Occipital lobe (tissue), 2 donors: Measurements from ENCODE around the gene DDHD1. TPM values are rescaled to one million over a fixed set of nuclear protein-coding genes. Genes with fewer than 3 reads are reported as not detected.
"Not testable (repeated sequence)": the region's sequence is repeated elsewhere in the genome, so short reads cannot be mapped to it uniquely, and the experiment has no call there.

Experiments
- DNase-seq: peaks from one replicate; lab custom pipeline; 2025; lab: John Stamatoyannopoulos, UW
- total RNA-seq: library from RNA; depleted of rRNA; stranded (reverse); fragments of >200 nt; gene quantifications from one replicate; pipeline ENCODE4 v1.2.3, GENCODE V29; 2014

The DDHD1 gene
- 59.4 TPM for total RNA-seq

DNA sequence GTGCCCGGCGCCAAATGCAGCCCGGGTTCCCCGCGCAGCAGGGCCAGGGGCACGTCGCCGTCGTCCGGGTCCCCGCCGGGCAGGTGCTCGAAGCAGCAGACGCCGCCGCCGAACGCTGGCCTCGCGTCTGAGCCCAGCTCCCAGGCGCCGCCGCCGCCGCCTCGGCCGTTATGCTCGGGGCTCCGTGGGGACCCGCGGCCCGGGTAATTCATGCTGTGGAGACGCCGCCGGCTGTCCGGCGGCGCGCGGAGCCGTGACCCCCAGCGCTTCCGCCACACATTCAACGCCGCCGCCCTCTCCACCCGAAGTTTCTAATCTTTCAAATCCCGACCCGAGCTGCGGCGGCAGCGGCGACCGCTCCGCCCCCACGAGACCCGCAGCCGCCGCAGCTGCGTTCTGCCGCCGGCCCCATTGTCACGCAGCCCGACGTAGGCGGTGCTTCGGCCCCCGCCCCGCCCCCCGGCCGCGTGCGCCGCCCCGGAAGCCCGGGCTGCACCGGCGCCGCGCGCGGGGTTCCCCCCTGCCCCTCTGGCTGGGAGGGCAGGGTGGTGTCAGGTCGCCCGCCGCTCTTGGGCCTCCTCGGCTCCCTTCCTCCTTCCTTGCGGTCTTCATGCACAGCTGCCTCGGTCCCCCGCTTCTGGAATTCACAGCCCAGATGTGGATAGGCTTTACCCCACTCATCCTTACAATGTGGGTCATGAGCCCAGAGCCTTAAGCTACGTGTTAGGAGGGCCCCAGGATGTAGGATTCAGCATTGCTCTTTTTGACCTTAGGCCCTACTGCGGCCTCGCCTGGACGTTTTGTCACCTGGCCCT, at the start of gene DDHD1:
Gene DDHD1 (minus strand): TSS at position 437 of the 815 bp plus-strand sequence. CDS start 225 bp downstream, at position 212.
- DNase-seq = peak; percentile 47

DNA sequence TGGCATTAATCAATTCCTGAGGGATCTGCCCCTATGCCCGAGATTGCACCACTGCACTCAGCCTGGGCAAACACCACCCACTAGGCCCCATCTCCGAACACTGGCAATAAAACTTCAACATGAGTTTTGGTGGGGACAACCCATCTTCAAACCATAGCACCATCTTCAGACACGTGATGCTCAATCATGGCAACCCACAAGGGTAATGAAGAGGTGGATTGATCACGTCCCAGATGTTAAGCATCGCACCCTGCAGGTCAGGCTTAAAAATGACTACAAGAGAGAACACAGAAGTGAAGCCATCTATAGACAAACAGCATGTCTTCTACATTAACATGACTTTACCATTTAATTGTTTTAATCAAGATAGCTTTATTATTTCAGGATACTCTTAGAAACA, 42.8 kb upstream of the DDHD1 start:
- DNase-seq = no peak

DNA sequence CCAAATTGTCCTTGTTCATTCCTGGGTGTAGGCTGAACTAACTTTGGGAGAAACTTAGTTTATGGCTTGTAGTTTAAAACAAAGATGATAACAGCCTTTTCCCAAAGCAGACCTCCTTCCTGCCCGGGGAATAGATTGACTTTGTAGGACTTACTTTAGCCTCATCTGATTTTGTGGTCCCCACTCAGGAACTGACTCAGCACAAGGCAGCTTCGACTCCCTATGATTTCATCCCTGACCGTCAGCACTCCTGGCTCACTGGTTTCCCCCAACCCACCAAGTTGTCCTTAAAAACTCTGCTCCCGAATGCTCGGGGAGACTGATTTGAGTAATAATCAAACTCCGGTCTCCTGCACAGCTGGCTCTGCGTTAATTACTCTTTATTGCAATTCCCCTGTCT, 40.1 kb upstream of the DDHD1 start:
- DNase-seq = no peak

DNA sequence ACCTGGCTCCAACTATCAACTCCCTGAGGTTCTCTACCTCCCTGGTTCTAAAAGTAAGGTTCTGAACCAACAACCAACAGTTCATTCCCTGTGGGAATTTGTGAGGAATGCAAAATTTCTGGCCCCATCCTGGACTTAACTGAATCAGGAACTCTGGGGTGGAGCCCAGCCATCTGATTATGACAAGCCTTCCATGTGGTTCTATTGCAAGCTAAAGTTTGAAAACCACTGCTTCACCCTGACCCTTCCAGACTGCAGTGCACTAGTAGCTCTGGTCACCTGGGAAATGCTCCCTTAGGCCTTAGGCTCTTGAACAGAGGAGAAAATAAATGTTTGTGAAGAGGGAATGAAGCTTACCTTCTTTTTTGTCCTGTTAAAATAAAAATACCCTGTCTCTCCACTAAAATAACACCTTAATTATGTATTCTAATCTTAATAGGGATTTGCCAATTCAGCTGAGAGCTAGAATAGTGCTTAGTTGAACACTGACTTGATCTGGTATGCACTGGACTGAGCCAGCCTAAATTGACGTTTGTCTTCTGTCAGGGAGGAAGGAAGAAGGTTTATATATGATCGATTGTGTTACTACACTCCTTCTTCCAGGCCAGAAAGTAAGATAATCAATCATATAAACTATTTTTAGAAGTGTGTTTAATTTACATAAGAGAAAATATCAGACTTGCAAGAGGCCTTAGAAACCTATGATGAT, 39.1 kb upstream of the DDHD1 start:
- DNase-seq = no peak

DNA sequence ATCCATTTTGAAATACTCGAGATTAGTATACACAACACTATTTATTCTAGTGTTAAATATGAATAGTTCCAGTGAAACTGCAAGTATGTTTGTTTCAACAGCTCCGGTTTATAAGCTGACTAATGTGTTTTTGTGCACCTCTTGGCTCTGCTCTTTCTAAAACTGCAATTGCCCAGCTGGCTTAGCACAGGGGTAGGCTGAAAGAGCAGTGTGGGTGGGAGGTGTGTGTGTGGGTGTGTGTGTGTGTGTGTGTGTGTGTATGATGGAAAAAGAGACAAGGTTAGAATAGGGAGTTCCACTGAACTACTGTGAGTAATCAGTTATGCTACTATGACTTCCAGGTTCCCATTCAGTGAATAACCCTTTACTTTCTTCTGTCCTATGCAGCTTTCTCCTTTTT, 37.8 kb upstream of the DDHD1 start:
- peak; percentile 5 for DNase-seq

DNA sequence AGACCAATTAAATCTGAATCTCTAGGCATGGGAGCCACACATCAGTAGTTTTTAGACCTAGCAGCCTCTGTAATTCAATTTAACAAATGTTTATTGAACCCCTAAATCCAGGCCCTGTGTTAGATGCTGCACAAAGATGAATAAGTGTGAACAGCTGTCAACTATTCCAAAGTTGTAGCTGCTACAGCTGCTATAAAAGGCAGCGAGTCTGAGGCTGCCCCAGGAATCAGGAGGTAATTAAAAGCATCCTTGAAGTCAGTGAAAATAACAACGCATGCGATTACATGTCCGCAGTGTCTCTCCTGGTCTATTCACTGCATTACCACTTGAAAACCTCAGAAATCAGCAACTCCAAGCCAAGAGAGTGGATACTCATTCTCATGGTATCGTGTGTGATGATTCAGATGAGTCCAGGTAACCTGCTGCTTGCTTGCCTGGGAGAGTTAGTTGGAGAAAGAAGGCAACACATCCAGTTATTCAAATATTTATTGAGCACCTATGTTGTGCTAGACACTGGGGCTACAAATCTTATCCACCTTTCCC, 34.9 kb upstream of the DDHD1 start:
- no peak for DNase-seq

DNA sequence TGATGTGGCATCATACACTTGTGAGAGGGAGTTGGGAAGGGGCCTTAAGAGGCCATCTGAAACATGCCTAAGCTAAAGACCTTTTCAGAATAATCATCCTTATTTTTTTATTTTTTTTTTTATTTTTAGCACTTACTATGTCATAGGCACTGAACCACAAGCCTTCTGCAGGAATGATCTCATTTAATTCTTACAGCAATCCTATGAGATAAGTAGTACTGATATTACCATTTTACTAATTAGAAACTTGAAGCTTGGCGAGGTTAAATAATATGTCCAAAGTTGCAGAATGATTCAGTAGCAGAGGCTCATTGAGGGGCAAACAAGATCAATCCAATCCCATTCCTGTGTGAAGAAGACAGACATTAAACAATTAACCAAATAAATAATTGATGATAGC, 33.4 kb upstream of the DDHD1 start:
- DNase-seq = no peak

DNA sequence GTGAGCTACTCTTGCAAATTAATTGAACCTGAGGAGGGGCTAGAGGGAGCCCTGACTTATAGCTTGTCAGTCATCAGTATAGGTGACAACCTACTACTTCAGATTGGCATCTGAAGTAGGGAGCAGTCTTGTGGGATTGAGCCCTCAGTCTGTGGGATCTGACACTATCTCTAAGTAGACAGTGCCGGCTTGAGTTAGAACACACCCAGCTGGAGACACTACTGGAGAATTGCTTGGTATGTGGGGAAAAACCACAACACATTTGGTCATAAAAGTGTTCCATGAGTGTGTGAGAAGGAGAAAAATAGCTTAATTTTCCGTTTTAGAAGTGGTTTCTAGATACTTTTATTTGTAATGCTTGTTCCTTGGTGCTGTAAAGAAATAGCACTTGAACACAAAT, 30.5 kb upstream of the DDHD1 start:
- no peak for DNase-seq

DNA sequence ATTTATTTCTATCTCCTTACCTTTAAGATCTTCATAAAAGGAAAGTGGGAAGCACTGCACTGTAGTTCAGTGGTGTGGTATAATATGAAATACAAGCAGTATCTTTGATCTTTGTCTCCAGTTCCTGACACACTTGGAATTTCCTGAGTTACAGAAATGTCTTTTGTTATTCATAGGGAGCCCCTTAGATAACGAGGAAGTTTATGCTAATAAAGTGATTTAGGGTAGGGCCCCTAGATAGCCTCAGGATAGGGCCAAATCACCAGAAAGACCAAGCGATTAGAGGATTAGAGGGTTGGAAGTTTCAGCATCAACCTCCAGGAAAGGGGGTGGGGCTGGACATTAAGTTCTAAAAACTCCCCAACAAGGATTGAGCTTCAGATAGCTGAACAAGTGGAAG, 29.9 kb upstream of the DDHD1 start:
- no peak for DNase-seq

DNA sequence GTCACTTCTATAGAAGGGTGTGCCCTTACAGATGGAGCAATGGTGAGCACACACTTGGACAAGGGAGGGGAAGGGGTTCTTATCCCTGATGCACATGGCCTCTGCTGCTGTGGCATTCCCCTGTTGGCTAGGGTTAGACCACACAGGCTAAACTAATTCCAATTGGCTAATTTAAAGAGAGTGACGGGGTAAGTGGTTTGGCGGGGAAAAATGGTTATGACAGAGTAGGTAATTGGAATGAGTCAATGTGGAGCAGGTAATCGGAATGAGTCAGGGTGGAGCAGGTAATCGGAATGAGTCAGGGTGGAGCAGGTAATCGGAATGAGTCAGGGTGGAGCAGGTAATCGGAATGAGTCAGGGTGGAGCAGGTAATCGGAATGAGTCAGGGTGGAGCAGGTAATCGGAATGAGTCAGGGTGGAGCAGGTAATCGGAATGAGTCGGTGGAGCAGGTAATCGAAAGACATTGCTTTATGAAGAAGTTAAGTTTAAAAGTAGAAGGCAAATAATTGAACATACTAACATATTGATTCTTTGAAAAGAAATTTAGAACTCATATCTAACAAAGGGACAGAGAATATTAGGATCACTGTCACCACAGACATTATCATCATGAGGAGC, 28.4 kb upstream of the DDHD1 start:
- DNase-seq = not testable (repeated sequence)

DNA sequence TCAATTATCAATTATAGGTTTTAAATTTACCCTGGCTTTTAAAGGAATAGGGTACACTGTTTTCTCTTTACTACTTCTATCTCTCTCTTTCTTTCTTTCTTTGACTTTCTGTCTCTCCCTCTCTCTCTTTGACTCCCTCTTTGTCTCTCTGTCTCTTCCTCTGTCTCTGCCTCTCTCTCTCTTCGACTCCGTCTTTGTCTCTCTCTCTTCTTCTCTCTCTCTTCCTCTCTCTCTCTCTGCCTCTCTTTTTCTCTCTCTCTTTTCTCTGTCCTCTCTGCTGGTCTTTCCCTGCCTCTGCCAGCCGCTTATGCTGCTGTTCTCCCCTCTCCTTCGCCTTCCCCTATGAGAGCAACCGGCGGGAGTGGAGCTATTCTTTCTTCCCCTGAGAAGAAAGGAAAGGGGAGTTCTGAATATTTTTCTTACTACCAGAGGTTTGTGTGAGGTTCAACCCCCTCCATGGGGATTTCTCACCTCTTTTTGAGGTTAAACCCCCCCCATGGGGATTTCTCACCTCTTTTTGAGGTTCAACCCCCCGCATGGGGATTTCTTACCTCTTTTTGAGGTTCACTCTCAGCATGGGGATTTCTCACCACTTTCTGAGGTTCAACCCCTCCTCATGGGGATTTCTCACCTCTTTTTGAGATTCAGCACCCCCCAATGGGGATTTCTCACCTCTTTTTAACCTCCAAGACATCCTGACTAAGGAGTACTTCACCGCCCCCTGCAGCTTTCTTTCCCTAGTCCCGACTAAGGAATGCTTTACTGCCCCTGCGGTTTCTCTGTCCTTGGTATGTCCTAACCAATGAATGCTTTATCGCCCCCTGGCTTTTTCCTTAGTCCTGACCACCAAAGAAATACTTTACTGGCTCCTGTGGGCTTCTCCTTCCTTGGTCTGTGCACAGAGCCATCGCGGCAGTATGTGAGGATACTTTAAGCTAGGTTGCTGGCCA, 27.4 kb upstream of the DDHD1 start:
- DNase-seq = no peak

DNA sequence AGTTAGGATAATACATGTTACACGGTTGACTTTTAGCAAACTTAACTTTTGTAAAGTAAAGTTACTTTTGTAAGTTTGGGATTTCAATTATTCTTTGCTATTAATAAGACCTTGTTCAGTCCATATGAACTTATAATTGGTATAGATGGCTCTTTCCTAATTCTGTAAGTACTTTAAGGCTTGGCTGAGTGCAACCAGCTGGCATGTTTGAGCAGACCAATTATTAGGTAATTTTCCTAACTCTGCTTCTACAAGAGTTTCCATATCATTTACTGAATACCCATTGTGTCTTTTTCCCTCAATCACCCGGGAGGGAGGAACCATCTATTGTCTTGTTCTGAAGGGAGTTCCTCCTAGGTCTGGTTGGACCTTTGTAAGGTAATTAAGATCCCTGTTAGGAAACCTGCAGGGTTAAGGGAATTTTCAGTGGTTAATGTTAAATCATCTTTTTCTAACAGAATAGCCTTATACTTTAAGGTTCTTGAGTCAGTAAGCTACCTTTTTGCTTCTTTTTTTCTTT, 26.4 kb upstream of the DDHD1 start:
- DNase-seq = not testable (repeated sequence)

DNA sequence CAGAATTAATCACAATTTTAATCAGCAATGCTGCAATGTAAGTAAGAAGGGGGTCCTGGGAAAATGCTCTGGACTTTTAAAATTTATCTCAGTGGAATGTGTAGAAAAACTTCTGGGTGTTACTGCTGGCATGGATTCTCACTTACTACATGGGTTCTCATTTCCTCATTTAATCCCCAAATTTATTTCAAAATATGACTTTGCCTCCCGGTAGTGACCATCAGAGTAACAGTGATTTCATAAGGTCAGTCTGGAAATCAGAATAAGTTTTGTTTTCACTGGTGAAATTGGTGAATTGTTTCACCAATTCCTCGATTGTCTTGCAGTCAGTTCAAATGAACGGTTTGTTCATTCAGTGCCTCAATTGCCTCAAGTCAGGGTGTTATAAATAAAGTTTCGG, 22.3 kb upstream of the DDHD1 start:
- no peak for DNase-seq

DNA sequence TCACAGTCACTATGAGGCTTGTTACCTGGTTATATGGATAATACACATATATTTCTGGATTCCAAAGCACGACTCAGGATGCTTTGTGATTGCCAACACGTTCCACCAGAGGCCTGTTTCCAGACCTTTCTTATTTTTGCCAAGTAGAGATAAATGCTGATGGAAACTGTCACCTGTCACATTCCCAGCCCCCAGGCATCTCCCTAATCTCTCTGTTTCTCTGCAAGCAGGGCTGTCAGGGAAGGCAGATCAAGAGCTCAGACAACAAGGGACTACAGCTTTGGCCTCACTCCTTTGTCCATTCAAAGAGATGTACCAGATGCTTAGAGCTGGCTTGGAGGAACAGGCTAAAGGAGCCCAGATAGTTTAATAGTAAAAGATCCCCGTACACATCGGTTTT, 21.8 kb upstream of the DDHD1 start:
- DNase-seq = no peak

DNA sequence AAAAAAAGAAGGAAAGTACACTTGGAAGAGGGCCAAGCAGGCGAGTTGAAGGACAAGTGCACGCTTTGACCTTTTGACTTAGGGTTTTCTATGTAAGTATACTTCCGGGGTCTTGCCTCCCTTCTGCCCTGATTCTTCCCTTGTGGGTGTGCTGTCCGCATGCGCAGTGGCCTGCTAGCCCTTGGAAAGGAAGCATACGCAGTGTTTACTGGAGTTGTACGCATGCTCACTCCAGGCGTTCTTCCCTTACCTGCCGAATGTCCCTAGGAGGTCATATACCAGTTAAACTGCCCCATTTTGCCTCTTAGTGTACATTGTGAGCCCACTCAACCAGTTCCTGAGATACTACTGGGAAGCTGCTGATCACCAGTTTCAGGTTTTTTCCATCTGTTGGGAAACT, 15.7 kb upstream of the DDHD1 start:
- no peak for DNase-seq

DNA sequence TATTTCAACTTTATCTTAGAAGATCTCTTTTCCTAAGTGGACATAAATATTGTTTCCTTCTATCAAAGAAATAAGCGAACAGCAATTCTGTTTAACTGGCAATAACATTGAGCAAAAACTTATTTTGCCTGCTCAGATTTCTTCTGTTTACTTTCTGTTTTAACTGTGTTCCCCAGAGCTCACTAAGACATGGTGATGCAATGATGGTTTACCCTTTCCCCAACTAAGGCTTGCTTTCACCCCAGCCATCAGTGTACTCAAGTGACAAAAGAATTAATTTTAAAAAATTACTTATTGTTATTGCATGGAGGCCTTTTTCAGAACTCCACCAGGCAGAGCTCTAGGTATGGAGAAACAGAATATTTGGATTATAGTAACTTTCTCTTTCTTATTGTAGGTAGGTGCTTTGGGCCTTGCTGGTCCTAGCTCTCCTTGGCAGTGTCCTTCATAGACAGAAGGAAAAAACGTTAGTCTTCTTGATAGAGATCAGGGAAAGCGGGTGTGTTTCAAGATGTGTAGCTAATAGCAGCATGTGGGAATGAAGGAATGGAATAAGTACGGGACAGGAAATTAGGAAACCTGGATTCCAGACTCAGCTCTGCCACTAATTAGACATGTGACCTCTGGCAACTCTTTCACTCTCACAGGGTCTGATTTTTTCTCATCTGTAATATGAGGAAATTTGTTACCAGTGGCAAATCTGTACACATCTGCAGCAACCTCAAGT, 14.6 kb upstream of the DDHD1 start:
- no peak for DNase-seq

DNA sequence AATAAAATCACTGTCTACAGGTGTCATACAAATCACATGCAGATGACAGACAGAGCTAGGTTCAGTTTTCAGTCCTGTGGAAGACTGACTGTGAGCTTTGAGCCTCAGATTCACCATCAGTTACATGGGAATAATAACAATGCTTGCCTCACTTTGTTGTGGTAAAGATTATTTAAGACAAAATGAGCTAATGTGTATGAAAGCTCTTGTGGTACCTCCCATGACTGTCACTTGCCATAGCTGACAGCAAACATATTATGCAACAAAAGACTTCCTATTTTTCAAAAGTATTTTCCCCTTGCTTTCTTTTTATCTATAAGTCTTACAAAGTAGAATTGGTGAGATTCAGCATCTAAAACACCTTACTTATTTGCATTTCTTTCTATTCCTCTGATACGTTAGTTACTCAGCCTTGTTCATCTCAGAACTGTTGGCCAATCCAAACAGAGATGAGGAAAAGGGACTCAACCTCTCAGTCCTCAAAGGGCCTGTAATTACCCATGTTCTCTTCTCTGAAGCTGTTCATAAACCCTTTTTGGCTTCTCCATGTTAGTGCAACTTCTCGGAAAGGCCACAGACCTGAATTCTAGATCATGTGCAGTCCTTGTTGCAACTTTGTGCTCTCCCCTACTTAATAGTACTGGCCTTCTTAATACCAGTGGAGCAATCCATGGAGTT, 8.8 kb upstream of the DDHD1 start:
- no peak for DNase-seq

DNA sequence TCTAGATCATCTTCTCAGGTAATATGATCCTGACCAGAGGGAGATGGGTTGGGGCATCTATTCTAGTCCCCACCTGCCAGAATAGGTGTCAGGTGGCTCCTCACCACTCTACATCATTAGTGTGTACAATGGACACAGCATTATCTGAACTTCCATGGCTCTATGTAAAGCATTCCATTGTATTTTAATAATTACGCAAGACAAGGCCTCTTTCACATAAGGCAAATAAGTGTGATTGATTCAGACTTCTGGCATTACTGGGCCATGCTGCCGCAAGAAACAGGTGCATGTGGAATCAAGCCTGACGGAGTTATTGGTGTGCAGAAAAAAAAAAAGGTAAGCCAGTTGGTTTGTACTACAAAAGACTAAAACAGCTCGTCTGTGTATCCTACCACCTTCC, 3.1 kb upstream of the DDHD1 start:
- no peak for DNase-seq

DNA sequence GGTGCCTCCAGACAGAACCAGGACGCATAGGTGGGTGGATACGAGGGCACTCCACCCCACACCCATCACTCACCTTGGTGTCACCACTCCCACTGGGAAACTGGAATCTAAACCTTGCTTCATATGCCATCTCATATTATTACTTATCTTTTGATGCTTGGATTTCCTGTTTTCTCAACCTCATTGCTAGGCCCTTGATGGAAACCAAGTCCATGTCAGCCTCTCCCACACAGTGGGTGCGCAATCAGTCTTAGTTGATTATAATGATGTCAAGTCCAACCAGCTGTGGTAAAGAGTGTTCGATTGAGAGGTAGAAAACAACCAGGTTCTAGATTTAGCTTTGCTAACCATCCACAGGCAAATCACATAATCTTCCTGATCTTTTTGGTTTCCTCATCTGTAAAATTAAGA, 584 bp upstream of the DDHD1 start:
- DNase-seq = no peak
